GM23248 (cell line): ENCODE data around the gene CRACR2A. TPM values are rescaled to one million over a fixed set of nuclear protein-coding genes. Genes with fewer than 3 reads are reported as not detected.

ENCODE experiments used
- DNase-seq: peaks from one replicate; pipeline ENCODE4 v3.0.0-alpha.2; 2015
- H2AFZ ChIP-seq: fragments of 200-600 bp; sonication (generic); 2 replicates; pipeline ENCODE4 v1.6.1; 2016; ENCODE audit warnings: antibody characterized with exemption
- H3F3A ChIP-seq: fragments of 200-600 bp; sonication (generic); 2 replicates; pipeline ENCODE4 v1.6.1; 2016; ENCODE audit warnings: mild to moderate bottlenecking, antibody characterized with exemption, mixed run types; ENCODE audit not compliant: insufficient read depth
- H3K27ac ChIP-seq: fragments of 200-600 bp; sonication (generic); 2 replicates; pipeline ENCODE4 v1.5.1; 2016; ENCODE audit warnings: mild to moderate bottlenecking
- H3K27me3 ChIP-seq: fragments of 200-600 bp; sonication (generic); replicated peaks from 2 replicates; pipeline ENCODE4 v1.6.1; 2016; ENCODE audit warnings: mild to moderate bottlenecking; ENCODE audit not compliant: insufficient read depth
- H3K36me3 ChIP-seq: fragments of 200-600 bp; sonication (generic); 2 replicates; pipeline ENCODE4 v1.6.1; 2016; ENCODE audit warnings: low read depth, mild to moderate bottlenecking
- H3K4me1 ChIP-seq: fragments of 200-600 bp; sonication (generic); 2 replicates; pipeline ENCODE4 v1.6.1; 2016; ENCODE audit warnings: mild to moderate bottlenecking; ENCODE audit not compliant: insufficient read depth
- H3K4me2 ChIP-seq: fragments of 200-600 bp; sonication (generic); one replicate; pipeline ENCODE4 v1.6.1; 2016; ENCODE audit warnings: mild to moderate bottlenecking; ENCODE audit not compliant: unreplicated experiment
- H3K4me3 ChIP-seq: fragments of 200-600 bp; sonication (generic); 2 replicates; pipeline ENCODE4 v1.5.1; 2016; ENCODE audit warnings: mild to moderate bottlenecking
- H3K79me2 ChIP-seq: fragments of 200-600 bp; sonication (generic); 2 replicates; pipeline ENCODE4 v1.6.1; 2016; ENCODE audit warnings: mild to moderate bottlenecking; ENCODE audit not compliant: insufficient read depth
- H3K9ac ChIP-seq: fragments of 200-600 bp; sonication (generic); 2 replicates; pipeline ENCODE4 v1.6.1; 2016; ENCODE audit warnings: mild to moderate bottlenecking
- H3K9me2 ChIP-seq: fragments of 200-600 bp; sonication (generic); 2 replicates; pipeline ENCODE4 v1.6.1; 2016; ENCODE audit warnings: mixed run types, mild to moderate bottlenecking, moderate library complexity; ENCODE audit not compliant: insufficient read depth
- H3K9me3 ChIP-seq: fragments of 200-600 bp; sonication (generic); one replicate; pipeline ENCODE4 v1.6.1; 2017; ENCODE audit warnings: low read depth
- H4K20me1 ChIP-seq: fragments of 200-600 bp; sonication (generic); 2 replicates; pipeline ENCODE4 v1.6.0; 2016; ENCODE audit not compliant: insufficient read depth
- EZH2 ChIP-seq: fragments of 200-600 bp; sonication (generic); IDR thresholded peaks from 2 replicates; pipeline ENCODE4 v1.6.1; 2018; ENCODE audit warnings: antibody characterized with exemption, mild to moderate bottlenecking; ENCODE audit not compliant: insufficient read depth, poor library complexity, severe bottlenecking
- EZH2phosphoT487 ChIP-seq: fragments of 200-600 bp; sonication (generic); IDR thresholded peaks from 2 replicates; pipeline ENCODE4 v1.6.1; 2018; ENCODE audit warnings: antibody characterized with exemption, moderate library complexity, mild to moderate bottlenecking, low read depth; ENCODE audit not compliant: insufficient read depth
- WGBS, 2 experiments: methylation state at CpG; one replicate each; pipeline ENCODE4 v1.1.6; 2015 to 2017; ENCODE audit warnings: low lambda C conversion rate in 2 of 2, low coverage in 1 of 2; ENCODE audit errors: missing lambda C conversion rate in 2 of 2; 5-methylcytosine and 5-hydroxymethylcytosine counted together
- in situ Hi-C: fragments of 300-500 bp; cut with MboI; formaldehyde crosslinking; loops from 2 replicates; pipeline ENCODE4 v1.15.0; 2020
- polyA plus RNA-seq: library from polyadenylated mRNA; unstranded; fragments of >200 nt; fragmentation: Nextera tagmentation; extraction: Ambion mirVana; gene quantifications from 2 replicates; pipeline ENCODE4 v1.2.1, GENCODE V29; 2016
- total RNA-seq: library from RNA; depleted of rRNA; stranded (reverse); fragments of >200 nt; shearing (Covaris generic); gene quantifications from 2 replicates; pipeline ENCODE4 v1.2.3, GENCODE V29; 2014

The CRACR2A gene
- total and polyA plus RNA-seq, 2 experiments from 2014 or later = 1.9 to 2.5 TPM

- Histone ChIP-seq H3K4me1 (no peaks in the 10 kb centered on the region), H3K9ac (no peak overlapping the region), H3K27ac (no peak overlapping the region), H3F3A (no peaks in the 10 kb centered on the region), H3K4me3 (no peak overlapping the region), H3K79me2 (no peaks in the 10 kb centered on the region), H4K20me1 (no peaks in the 10 kb centered on the region), H3K9me3 (no peaks in the 10 kb centered on the region), H3K27me3 (no peaks in the 10 kb centered on the region), H3K9me2 (no peaks in the 10 kb centered on the region), H3K4me2 (no peak overlapping the region), H2AFZ (no peak overlapping the region), H3K36me3 (no peaks in the 10 kb centered on the region)
- no peak for DNase-seq
- TF ChIP-seq EZH2phosphoT487 (no peak), EZH2 (no peak)
- 38 to 47% methylated on average over 8 of the region's 8 CpGs for WGBS, 2 experiments
- in situ Hi-C loops = no loop called here
Measured at GRCh38 chr12:3583656-3584334, 169.1 kb downstream of the CRACR2A start.

DNA sequence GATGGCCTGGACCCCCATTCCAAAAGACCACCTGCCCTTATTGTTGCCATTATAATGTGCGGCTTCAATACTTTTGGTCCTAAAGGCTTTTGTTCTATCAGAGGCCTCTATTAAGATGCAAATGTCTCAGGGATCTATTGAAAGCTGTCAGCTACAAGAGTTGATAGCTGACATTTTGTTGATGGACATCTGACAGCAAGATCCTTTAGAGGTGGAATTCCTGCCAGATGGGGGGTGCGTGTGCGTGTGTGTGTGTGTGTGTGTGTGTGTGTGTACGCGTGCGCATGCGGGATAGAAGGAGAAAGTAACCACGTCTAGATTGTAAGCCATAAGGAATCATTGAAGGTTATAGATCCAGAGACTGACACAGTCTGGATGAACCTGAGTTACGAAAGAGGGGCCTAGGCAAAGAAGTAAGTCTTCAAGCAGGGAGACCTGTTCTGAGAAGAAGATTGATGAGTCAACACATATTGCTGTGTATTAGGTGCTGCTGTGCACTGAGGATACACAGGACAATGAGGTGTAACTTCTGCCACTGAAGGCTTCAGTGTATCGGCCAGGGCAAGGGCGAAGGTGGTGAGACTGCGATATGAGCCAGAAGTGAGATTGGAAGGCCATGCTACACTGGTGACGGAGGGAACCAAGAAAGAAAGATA is 172.7 kb downstream of the CRACR2A start:
- WGBS, 2 experiments = 60 to 61% methylated on average over 13 of the region's 13 CpGs
- H3K9me2 ChIP-seq = no peaks in the 10 kb centered on the region
- no peak overlapping the region for H3K4me2 ChIP-seq
- in situ Hi-C loops = no loop called here
- H3K4me3 ChIP-seq = no peak overlapping the region
- H4K20me1 ChIP-seq = no peaks in the 10 kb centered on the region
- no peaks in the 10 kb centered on the region for H3K36me3 ChIP-seq
- no peak overlapping the region for H3K9ac ChIP-seq
- no peaks in the 10 kb centered on the region for H3K4me1 ChIP-seq
- DNase-seq = no peak
- TF ChIP-seq EZH2 (no peak), EZH2phosphoT487 (no peak)
- H2AFZ ChIP-seq = no peak overlapping the region
- H3K9me3 ChIP-seq = no peaks in the 10 kb centered on the region
- peaks cover 18% of the 10 kb centered on the region for H3K27me3 ChIP-seq
- no peak overlapping the region for H3K27ac ChIP-seq
- H3K79me2 ChIP-seq = no peaks in the 10 kb centered on the region
- H3F3A ChIP-seq = no peaks in the 10 kb centered on the region

DNA sequence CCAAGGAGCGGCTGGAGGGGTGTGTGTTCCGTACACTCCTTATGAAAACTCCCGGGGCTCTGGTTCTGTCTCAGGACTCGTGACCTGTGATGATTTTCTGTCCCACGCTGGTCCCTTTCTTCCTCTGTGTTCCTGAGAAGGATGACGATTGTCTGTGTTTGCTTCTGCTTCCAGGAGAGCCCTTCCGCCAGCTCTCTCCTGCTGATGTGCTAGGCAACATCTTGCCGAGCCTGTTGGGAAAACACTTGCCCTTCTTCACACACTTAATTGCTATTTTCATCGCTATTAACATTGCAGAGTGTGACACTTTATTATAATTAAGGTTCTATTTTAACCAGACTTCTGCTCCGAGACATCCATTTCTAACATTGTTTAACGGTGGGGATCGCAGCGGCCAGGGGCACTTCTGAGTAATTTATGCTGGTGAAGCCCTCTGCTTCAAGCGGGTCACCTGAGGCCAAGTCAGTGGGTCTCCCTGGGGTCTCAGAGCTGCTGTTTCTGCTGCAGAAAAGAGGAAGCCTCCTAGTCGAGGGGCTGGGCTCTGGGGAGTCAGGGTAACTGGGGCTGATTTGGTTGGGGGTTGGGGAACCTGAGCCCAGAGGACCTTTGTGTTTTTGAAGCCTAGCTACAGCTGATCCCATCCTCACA is 173.3 kb downstream of the CRACR2A start:
- Histone ChIP-seq H3K4me1 (no peaks in the 10 kb centered on the region), H3K27me3 (peaks cover 25% of the 10 kb centered on the region), H3K79me2 (no peaks in the 10 kb centered on the region), H3K36me3 (no peaks in the 10 kb centered on the region), H3K9ac (no peak overlapping the region), H4K20me1 (no peaks in the 10 kb centered on the region), H3F3A (no peaks in the 10 kb centered on the region), H3K4me3 (no peak overlapping the region), H3K4me2 (no peak overlapping the region), H2AFZ (no peak overlapping the region), H3K9me3 (no peaks in the 10 kb centered on the region), H3K27ac (no peak overlapping the region), H3K9me2 (no peaks in the 10 kb centered on the region)
- in situ Hi-C loops = no loop called here
- no peak for DNase-seq
- 48 to 53% methylated on average over 15 of the region's 15 CpGs for WGBS, 2 experiments
- TF ChIP-seq EZH2phosphoT487 = no peak
- no peak for TF ChIP-seq EZH2

GRCh38 chr12:3578557-3578956 is 174.4 kb downstream of the CRACR2A start:
- Histone ChIP-seq H3K36me3 (no peaks in the 10 kb centered on the region), H2AFZ (no peak overlapping the region), H3K27ac (no peak overlapping the region), H3K27me3 (peaks cover 34% of the 10 kb centered on the region), H3F3A (no peaks in the 10 kb centered on the region), H3K4me2 (no peak overlapping the region), H3K9ac (no peak overlapping the region), H3K9me2 (no peaks in the 10 kb centered on the region), H3K4me3 (no peak overlapping the region), H3K9me3 (no peaks in the 10 kb centered on the region), H3K4me1 (no peaks in the 10 kb centered on the region), H4K20me1 (no peaks in the 10 kb centered on the region), H3K79me2 (no peaks in the 10 kb centered on the region)
- no peak for DNase-seq
- TF ChIP-seq EZH2 (no peak), EZH2phosphoT487 (no peak)
- in situ Hi-C loops = no loop called here
- 39 to 40% methylated on average over 5 of the region's 5 CpGs for WGBS, 2 experiments
